ENCODE data around the gene SPCS2. TPM values are rescaled to one million over a fixed set of nuclear protein-coding genes. Genes with fewer than 3 reads are reported as not detected.

Gene SPCS2
- total and polyA plus RNA-seq, 7 donors, result 28.8 to 131 (median 46.5) TPM

GRCh38 chr11:75022296-75022695, 73.2 kb downstream of the SPCS2 start:
- Histone ChIP-seq H3K27ac (no peak overlapping the region), H3K27me3 (no peaks in the 10 kb centered on the region), H3K4me3 (no peak overlapping the region), H3K9me3 (no peaks in the 10 kb centered on the region), H3K36me3 (no peaks in the 10 kb centered on the region), H3K4me1 (peaks cover 0 to 6% (median 0%) of the 10 kb centered on the region in 4 donors)
- intact Hi-C loops (cut with DNase I), result loop anchor here (5.0 kb wide), 1 partner anchor 225 kb away; no protein-coding TSS in a partner anchor
- 80 to 91% methylated on average over 3 of the region's 3 CpGs for WGBS, 2 donors
- TF ChIP-seq EP300 (IDR thresholded peaks at IDR 0.05), result no peak
- no peak for DNase-seq

DNA sequence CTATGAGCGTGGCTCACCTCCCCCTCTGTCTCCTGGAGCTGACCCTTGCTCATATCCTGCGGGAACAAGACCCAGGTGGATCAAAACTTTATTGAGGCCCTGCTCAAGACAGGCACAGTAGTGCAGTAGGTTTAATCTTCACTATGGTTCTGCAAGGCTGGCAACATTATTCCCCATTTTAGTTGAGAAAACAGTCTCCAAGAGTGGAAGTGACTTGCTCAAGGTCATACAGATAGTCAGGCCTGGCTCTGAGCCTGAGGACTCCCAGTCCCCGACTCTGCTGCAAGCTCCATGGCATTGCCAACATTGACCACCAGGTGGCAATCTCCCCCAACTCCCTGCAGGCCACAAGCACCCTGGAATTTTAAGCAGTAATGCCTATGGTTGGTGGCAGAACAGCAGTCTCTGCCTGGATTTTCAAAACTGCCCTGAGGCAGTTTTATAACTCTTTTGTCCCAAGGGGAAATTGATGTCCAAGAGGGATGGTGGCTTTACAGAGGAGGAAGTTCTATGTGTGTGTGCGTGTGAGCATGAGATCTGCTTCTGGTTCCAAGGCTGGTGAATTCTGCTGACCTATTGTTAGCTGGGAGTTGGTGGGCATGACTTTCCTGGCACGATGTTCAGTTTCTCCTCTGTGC, 73.8 kb downstream of the SPCS2 start:
- Histone ChIP-seq H3K9me3 (no peaks in the 10 kb centered on the region), H3K4me1 (peaks cover 0 to 6% (median 0%) of the 10 kb centered on the region in 4 donors), H3K27me3 (no peaks in the 10 kb centered on the region), H3K36me3 (no peaks in the 10 kb centered on the region), H3K4me3 (no peak overlapping the region), H3K27ac (no peak overlapping the region)
- intact Hi-C loops (cut with DNase I), result loop anchor here (5.0 kb wide), 1 partner anchor 224 kb away; no protein-coding TSS in a partner anchor
- peak; percentile 79 for DNase-seq
- TF ChIP-seq POLR2A (IDR thresholded peaks at IDR 0.05) (no peak), CTCF (IDR thresholded peaks at IDR 0.05) (peak; percentile 50 to 89 (median 84))
- 59 to 61% methylated on average over 5 of the region's 5 CpGs for WGBS, 2 donors

DNA sequence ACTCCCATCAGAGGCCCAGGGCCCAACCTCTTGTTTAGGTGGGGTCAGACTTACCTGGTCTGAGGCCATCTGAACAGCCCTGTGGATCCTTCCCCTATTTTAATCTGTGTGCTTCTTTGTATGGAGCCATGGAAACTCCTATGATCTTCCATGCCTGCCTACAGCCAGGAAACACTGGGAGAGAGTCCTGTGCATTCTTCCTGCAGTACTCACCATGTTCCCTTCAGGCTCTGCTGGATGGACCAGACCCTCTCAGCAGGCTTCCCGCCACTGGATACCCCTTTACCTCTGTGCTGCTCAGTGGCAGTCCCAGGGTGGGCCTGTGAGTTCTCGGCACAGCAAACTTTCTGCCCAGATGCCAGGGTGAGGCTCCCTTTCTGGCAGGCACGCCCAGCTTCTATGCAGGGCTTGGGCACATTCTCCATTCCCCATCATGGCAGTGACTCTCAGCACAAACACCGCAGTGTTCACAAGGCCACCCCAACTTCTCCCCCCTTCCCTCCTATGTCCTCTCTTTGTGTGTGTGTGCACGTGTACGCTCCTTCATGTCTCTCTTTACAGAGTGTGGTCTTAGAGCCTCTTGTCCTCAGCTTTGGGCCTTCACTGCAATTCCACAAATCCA, 74.5 kb downstream of the SPCS2 start:
- TF ChIP-seq CTCF (IDR thresholded peaks at IDR 0.05), result no peak
- TF ChIP-seq POLR2A (IDR thresholded peaks at IDR 0.05), result no peak
- TF ChIP-seq EP300 (IDR thresholded peaks at IDR 0.05), result no peak
- TF ChIP-seq POLR2AphosphoS5 (IDR thresholded peaks at IDR 0.05), result no peak
- no peak for DNase-seq
- intact Hi-C loops (cut with DNase I), result loop anchor here (5.0 kb wide), 1 partner anchor 224 kb away; no protein-coding TSS in a partner anchor
- H3K27me3 ChIP-seq, result no peaks in the 10 kb centered on the region
- peaks cover 0 to 6% (median 0%) of the 10 kb centered on the region in 4 donors for H3K4me1 ChIP-seq
- no peak overlapping the region for H3K27ac ChIP-seq
- 93 to 94% methylated on average over 6 of the region's 6 CpGs for WGBS, 2 donors
- H3K36me3 ChIP-seq, result no peaks in the 10 kb centered on the region
- no peaks in the 10 kb centered on the region for H3K9me3 ChIP-seq
- no peak overlapping the region for H3K4me3 ChIP-seq

DNA sequence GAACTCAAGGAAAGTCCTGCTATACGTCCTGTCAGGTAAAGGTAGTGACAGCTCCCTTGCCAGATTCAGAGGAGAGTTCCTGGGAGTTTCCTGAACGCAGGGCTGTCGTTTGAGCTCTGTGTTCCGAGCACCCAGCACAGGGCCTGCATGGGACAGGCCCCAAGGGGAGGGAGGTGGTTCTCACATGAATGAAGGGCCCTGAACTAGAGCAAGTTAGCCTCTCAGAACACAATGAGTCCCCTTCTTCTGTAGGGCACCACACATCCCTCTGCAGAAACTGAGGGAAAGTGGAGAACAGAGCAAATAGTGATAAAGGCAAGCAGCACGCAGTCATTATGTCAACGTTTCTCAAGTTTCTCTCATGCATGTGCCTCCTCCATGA, 75.0 kb downstream of the SPCS2 start:
- no peak overlapping the region for H3K27ac ChIP-seq
- no peaks in the 10 kb centered on the region for H3K9me3 ChIP-seq
- H3K36me3 ChIP-seq, result no peaks in the 10 kb centered on the region
- H3K4me3 ChIP-seq, result no peak overlapping the region
- no peak for DNase-seq
- peaks cover 0 to 6% (median 0%) of the 10 kb centered on the region in 4 donors for H3K4me1 ChIP-seq
- H3K27me3 ChIP-seq, result no peaks in the 10 kb centered on the region
- intact Hi-C loops (cut with DNase I), result loop anchor here (5.0 kb wide), 1 partner anchor 223 kb away; no protein-coding TSS in a partner anchor
- no peak for TF ChIP-seq EP300 (IDR thresholded peaks at IDR 0.05)
- no peak for TF ChIP-seq POLR2A (IDR thresholded peaks at IDR 0.05)
- TF ChIP-seq CTCF (IDR thresholded peaks at IDR 0.05), result no peak
- no peak for TF ChIP-seq POLR2AphosphoS5 (IDR thresholded peaks at IDR 0.05)
- 74 to 86% methylated on average over 6 of the region's 6 CpGs for WGBS, 2 donors

DNA sequence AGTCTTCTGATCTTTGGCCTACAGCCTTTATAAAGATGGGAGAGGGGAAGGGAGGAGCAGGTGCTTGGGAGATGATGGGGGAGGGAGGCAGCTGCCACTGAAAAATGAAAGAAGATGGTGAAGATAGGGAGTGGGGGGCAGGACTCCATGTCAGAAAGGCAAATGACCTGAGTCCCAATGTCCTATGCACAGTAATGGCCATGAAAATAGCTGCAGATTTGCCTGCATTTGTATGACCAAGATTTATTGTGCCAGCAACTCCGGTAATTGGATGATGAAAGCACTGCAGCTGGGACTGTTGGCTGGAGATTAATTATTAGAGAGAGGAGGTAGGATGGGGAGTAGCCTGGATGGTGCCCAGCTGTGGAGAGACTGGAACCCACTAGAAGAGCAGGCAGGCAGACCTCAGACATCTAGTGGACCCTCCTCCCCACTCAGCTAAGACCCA, 75.7 kb downstream of the SPCS2 start:
- H3K4me3 ChIP-seq, result no peak overlapping the region
- WGBS, 2 donors, result 44 to 79% methylated on average over 1 of the region's 1 CpG
- H3K4me1 ChIP-seq, result peaks cover 0 to 6% (median 0%) of the 10 kb centered on the region in 4 donors
- no peak for DNase-seq
- H3K36me3 ChIP-seq, result no peaks in the 10 kb centered on the region
- intact Hi-C loops (cut with DNase I), result loop anchor here (5.0 kb wide), 1 partner anchor 223 kb away; no protein-coding TSS in a partner anchor
- no peaks in the 10 kb centered on the region for H3K27me3 ChIP-seq
- H3K9me3 ChIP-seq, result no peaks in the 10 kb centered on the region
- TF ChIP-seq POLR2A (IDR thresholded peaks at IDR 0.05) (no peak), POLR2AphosphoS5 (IDR thresholded peaks at IDR 0.05) (no peak), EP300 (IDR thresholded peaks at IDR 0.05) (no peak), CTCF (IDR thresholded peaks at IDR 0.05) (no peak)
- H3K27ac ChIP-seq, result no peak overlapping the region
